ENCODE data around the gene DRAM1. TPM values are rescaled to one million over a fixed set of nuclear protein-coding genes. Genes with fewer than 3 reads are reported as not detected.

DRAM1 gene
- total and polyA plus RNA-seq, 9 of the 15 experiments (the other 6 are each of a cell fraction or from before 2014, with no cell fraction given) = 1.4 to 4.3 (median 2.7) TPM

GRCh38 chr12:101839324-101840283, 37.8 kb upstream of the DRAM1 start:
- ChIA-PET CTCF (ENCODE audit: low intra/inter-chr PET ratio) (interaction anchor here (0.5 to 2.0 kb wide), 5 partner anchors 10 to 1958 kb away, joined by 3 to 19 read pairs (median 4); no protein-coding TSS in a partner anchor), POLR2A (no interaction called here)
- Histone ChIP-seq H3K27ac (ENCODE audit: extremely low read depth, low read depth, low read length) (no peak overlapping the region), H3K36me3 (ENCODE audit: control insufficient read depth, insufficient read depth, low read length) (no peaks in the 10 kb centered on the region), H3K4me3 (no peak overlapping the region), H2AFZ (ENCODE audit: low read depth, low read length) (peak overlapping the region; percentile 86), H3K4me2 (ENCODE audit: insufficient read depth, low read length) (no peak overlapping the region), H3K79me2 (ENCODE audit: control insufficient read depth, insufficient read depth, low read length) (no peaks in the 10 kb centered on the region), H3K4me1 (replicated peaks in 1 of 2; ENCODE audit: control insufficient read depth in 2 of 2, insufficient read depth in 2 of 2, low read length in 2 of 2) (no peaks in the 10 kb centered on the region), H4K20me1 (replicated peaks; ENCODE audit: control insufficient read depth, insufficient read depth, low read length) (no peaks in the 10 kb centered on the region), H3K27me3 (ENCODE audit: control insufficient read depth in 2 of 2, insufficient read depth in 2 of 2, low read length in 2 of 2) (no peaks in the 10 kb centered on the region), H3K9me1 (ENCODE audit: control insufficient read depth, insufficient read depth, low read length) (no peaks in the 10 kb centered on the region), H3K9ac (ENCODE audit: insufficient read depth in 1 of 2, low read depth in 2 of 2, low read length in 2 of 2) (no peak overlapping the region), H3K9me3 (replicated peaks; ENCODE audit: control insufficient read depth, insufficient read depth, low read depth, low read length) (no peaks in the 10 kb centered on the region)
- FAIRE-seq = peak; percentile 73
- BruUV-seq (replicated peaks) = no TSS peak
- DNase-seq (ENCODE audit: extremely low read depth in 1 of 4, low spot score in 3 of 4) = peak; percentile 63 to 79 (median 76)
- intact Hi-C loops (cut with micrococcal nuclease) = loop anchor here (1.0 to 10.0 kb wide), 4 partner anchors 66 to 425 kb away; no protein-coding TSS in a partner anchor
- peak; percentile 90 for ATAC-seq
- WGBS (ENCODE audit: insufficient coverage, low coverage, missing lambda C conversion rate) = 19% methylated on average over 6 of the region's 6 CpGs
- in situ Hi-C loops (cut with MboI) = loop anchor here (5.0 kb wide), 1 partner anchor 427 kb away; no protein-coding TSS in a partner anchor
- TF ChIP-seq RBM25 (IDR thresholded peaks at IDR 0.05; ENCODE audit: low read depth, low read length, severe bottlenecking) (peak; percentile 14), VEZF1 (CRISPR knock-in tag; IDR thresholded peaks at IDR 0.05) (peak; percentile 81), ZNF121 (CRISPR knock-in tag; conservative IDR thresholded peaks at IDR 0.05) (peak; percentile 79), FOS (IDR thresholded peaks at IDR 0.05; ENCODE audit: extremely low read depth, insufficient read length) (no peak), ZNF263 (CRISPR knock-in tag; IDR thresholded peaks at IDR 0.05; ENCODE audit: borderline replicate concordance) (no peak), SMC3 (conservative IDR thresholded peaks at IDR 0.05; ENCODE audit: insufficient read depth, low read depth, low read length) (peak; percentile 61), XRCC5 (IDR thresholded peaks at IDR 0.05; ENCODE audit: low read depth, low read length) (no peak; the same call in 1 of the 2 replicates), ZNF24 (IDR thresholded peaks at IDR 0.05) (peak; percentile 71; the same call in 1 of the 2 replicates), SP1 (CRISPR knock-in tag; IDR thresholded peaks at IDR 0.05) (no peak), JUND (IDR thresholded peaks at IDR 0.05; ENCODE audit: borderline replicate concordance, low read depth, low read length) (peak; percentile 38; the same call in 1 of the 2 replicates), JUND (tag; IDR thresholded peaks at IDR 0.05; ENCODE audit: borderline replicate concordance, low read depth, low read length) (no peak), CTCF (IDR thresholded peaks at IDR 0.05 in 2 of 3, conservative IDR thresholded peaks at IDR 0.05 in 1 of 3; ENCODE audit: insufficient read depth in 2 of 3, low read depth in 1 of 3, low read length in 3 of 3) (peak; percentile 73 to 86 (median 81)), RUNX1 (IDR thresholded peaks at IDR 0.05; ENCODE audit: low read depth) (no peak), DEAF1 (CRISPR knock-in tag; IDR thresholded peaks at IDR 0.05) (peak; percentile 73)

All from K562 (cell line).